HFFc6 (cell line): ENCODE data around the gene ADGRG6. TPM values are rescaled to one million over a fixed set of nuclear protein-coding genes. Genes with fewer than 3 reads are reported as not detected.
"Not testable (repeated sequence)": the region's sequence is repeated elsewhere in the genome, so short reads cannot be mapped to it uniquely, and the experiment has no call there.

Experiments
- DNase-seq: peaks from one replicate; pipeline ENCODE4 v3.0.0-alpha.2; 2018
- H3K27ac Mint-ChIP-seq: 2 replicates; pipeline ENCODE4 v1.8.0; 2020; ENCODE audit warnings: mild to moderate bottlenecking, mixed read lengths
- H3K27me3 Mint-ChIP-seq: 2 replicates; pipeline ENCODE4 v1.8.0; 2021; ENCODE audit warnings: mild to moderate bottlenecking, moderate library complexity, mixed read lengths; ENCODE audit not compliant: insufficient read depth
- H3K36me3 Mint-ChIP-seq: 2 replicates; pipeline ENCODE4 v1.8.0; 2021; ENCODE audit warnings: low read depth, mixed read lengths
- H3K4me1 Mint-ChIP-seq: 2 replicates; pipeline ENCODE4 v1.8.0; 2020; ENCODE audit warnings: low read depth, mixed read lengths
- H3K4me3 Mint-ChIP-seq: 2 replicates; pipeline ENCODE4 v1.8.0; 2020; ENCODE audit warnings: mild to moderate bottlenecking, moderate library complexity, mixed read lengths
- H3K9me3 Mint-ChIP-seq: 2 replicates; pipeline ENCODE4 v1.8.0; 2020; ENCODE audit warnings: mild to moderate bottlenecking, mixed read lengths
- total RNA-seq, 6 experiments: library from RNA; stranded (reverse); fragmentation: NEBNext Ultra II Directional; extraction: Animal tissue kit (Norgen Biotek cat#: 25700); gene quantifications; 2 replicates in 1 of 6; 3 replicates in 5 of 6; pipeline ENCODE4 v1.2.3, GENCODE V29; 2021
- TF ChIP-seq, protein P1 (sequence below): fragments of 200-600 bp; sonication (generic); IDR thresholded peaks from 2 replicates; pipeline ENCODE4 v1.5.0; 2021; ENCODE audit warnings: antibody characterized with exemption, mild to moderate bottlenecking

Gene ADGRG6
- total RNA-seq, 6 experiments from 2014 or later = 27.4 to 73.2 (median 29.7) TPM

DNA sequence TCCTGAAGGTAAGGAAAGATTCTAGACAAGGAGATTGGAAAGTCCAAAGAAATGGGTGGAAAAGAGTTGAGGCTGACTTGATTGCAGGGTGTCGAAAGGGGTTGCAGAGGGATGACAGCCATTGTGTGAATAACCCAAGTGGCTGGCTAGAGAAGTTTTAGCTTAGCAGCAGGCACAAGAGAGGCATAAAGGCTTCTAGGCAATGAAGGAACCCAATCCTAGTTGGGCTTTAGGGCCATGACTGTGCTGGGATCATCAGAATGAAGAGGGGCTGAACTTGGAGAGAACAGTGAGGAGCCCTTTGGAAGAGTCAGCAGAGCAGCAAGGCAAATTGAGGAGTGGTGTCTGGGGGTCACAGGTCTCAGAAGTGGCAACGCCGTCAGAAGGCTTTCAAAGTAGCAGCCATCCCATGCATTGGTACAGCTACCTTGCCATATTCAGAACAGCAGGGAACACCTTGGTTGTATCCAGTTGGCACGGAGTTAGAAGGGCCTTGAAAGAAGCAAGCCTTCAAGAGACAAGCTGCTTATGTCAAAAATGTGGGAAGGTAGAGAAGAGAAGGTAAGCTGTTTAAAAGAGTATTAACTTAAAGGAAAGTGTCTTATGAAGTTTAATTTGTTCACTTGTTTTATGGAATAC, 146.4 kb downstream of the ADGRG6 start:
- H3K27me3 Mint-ChIP-seq = peaks cover 2% of the 10 kb centered on the region
- H3K4me3 Mint-ChIP-seq = no peak overlapping the region
- TF ChIP-seq, protein P1, sequence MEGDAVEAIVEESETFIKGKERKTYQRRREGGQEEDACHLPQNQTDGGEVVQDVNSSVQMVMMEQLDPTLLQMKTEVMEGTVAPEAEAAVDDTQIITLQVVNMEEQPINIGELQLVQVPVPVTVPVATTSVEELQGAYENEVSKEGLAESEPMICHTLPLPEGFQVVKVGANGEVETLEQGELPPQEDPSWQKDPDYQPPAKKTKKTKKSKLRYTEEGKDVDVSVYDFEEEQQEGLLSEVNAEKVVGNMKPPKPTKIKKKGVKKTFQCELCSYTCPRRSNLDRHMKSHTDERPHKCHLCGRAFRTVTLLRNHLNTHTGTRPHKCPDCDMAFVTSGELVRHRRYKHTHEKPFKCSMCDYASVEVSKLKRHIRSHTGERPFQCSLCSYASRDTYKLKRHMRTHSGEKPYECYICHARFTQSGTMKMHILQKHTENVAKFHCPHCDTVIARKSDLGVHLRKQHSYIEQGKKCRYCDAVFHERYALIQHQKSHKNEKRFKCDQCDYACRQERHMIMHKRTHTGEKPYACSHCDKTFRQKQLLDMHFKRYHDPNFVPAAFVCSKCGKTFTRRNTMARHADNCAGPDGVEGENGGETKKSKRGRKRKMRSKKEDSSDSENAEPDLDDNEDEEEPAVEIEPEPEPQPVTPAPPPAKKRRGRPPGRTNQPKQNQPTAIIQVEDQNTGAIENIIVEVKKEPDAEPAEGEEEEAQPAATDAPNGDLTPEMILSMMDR = no peak
- peaks cover 31% of the 10 kb centered on the region for H3K36me3 Mint-ChIP-seq
- H3K9me3 Mint-ChIP-seq = no peaks in the 10 kb centered on the region
- H3K4me1 Mint-ChIP-seq = peaks cover 23% of the 10 kb centered on the region
- DNase-seq = no peak
- H3K27ac Mint-ChIP-seq = no peak overlapping the region

- not testable (repeated sequence) for H3K4me1 Mint-ChIP-seq, H3K27ac Mint-ChIP-seq, H3K27me3 Mint-ChIP-seq
These were observed 149.0 kb downstream of the ADGRG6 start for GRCh38 chr6:142450856-142451255.

DNA sequence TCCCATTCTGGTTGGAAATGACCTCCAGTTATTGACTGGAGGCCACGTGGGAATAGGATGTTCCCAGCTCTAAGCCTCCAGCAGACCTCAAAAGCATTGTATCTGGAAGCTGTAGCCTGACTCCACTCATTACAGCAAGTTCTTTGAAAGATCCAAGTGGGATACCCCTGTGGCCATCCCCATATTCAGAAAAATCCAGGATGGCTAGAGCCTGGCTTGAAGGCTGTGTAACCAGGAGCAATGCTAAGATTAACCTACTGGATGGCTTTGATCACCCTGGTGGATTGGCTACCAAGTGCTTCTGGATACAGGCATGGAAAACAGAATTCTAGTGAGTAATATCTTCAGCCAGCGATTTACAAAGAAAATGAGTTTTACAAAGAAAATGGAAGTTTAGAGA, 151.2 kb downstream of the ADGRG6 start:
- Mint-ChIP-seq H3K9me3 (no peaks in the 10 kb centered on the region), H3K27ac (no peak overlapping the region), H3K27me3 (peaks cover 2% of the 10 kb centered on the region; the same call in 1 of the 2 replicates), H3K36me3 (peaks cover 27% of the 10 kb centered on the region), H3K4me1 (0 out of 2 replicates have a peak, but pooled peaks cover 5% of the 10 kb centered on the region), H3K4me3 (no peak overlapping the region)
- TF ChIP-seq, protein P1 = no peak
- DNase-seq = no peak

More at GRCh38 chr6:142450856-142451255, 149.0 kb downstream of the ADGRG6 start:
- H3K4me3 Mint-ChIP-seq, DNase-seq, H3K9me3 Mint-ChIP-seq: not testable (repeated sequence)
- peaks cover 31% of the 10 kb centered on the region for H3K36me3 Mint-ChIP-seq

- Mint-ChIP-seq H3K36me3 (peaks cover 19% of the 10 kb centered on the region), H3K4me1 (peaks cover 10% of the 10 kb centered on the region)
- H3K27me3 Mint-ChIP-seq, H3K9me3 Mint-ChIP-seq, H3K27ac Mint-ChIP-seq, DNase-seq, H3K4me3 Mint-ChIP-seq: not testable (repeated sequence)
These were observed 152.4 kb downstream of the ADGRG6 start for GRCh38 chr6:142454196-142454595.

DNA sequence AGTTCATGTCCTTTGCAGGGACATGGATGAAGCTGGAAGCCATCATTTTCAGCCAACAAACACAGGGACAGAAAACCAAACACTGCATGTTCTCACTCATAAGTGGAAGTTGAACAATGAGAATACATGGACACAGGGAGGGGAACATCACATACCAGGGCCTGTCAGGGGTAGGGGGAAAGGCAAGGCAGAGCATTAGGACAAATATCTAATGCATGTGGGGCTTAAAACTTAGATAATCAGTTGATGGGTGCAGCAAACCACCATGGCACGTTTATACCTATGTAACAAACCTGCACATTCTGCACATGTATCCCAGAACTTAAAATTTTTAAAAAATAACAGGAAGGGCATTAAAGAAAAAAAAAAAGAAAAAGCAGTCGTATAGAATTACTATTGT, 153.0 kb downstream of the ADGRG6 start:
- H3K4me3 Mint-ChIP-seq, H3K27me3 Mint-ChIP-seq, DNase-seq, H3K9me3 Mint-ChIP-seq, H3K27ac Mint-ChIP-seq: not testable (repeated sequence)
- H3K4me1 Mint-ChIP-seq = peaks cover 13% of the 10 kb centered on the region
- H3K36me3 Mint-ChIP-seq = peaks cover 19% of the 10 kb centered on the region

DNA sequence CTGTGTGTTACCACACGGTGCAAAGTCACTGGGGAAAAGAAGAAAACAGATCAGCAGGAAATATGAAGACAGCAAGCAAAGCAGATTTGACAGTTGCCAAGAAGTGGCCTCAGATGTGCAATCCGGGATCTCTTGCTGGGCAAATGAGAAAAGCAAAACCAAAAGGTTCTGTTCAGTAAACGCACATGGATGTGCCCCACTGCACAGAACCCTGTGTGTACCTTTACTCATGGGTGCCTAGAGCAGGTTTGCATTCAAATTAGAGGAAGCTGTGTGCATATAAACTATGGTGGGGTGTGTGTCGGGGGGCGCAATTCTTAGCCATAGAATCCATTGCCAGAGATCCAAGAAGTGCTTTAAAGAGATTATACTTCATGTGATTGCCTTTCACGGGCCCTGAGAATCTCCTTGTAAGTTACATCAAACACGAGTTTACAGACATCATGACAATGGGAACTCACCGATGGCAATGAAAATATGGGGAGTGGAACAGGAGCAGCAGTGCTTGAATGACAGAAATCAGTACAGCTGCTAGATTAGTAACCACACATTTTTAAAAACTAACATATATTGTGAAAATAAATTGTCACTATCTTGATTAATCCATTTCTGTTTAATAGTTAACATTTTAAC, 154.3 kb downstream of the ADGRG6 start:
- no peaks in the 10 kb centered on the region for H3K9me3 Mint-ChIP-seq
- no peak for DNase-seq
- peaks cover 12% of the 10 kb centered on the region; the same call in 1 of the 2 replicates for H3K36me3 Mint-ChIP-seq

More for the DNA sequence above, 154.3 kb downstream of the ADGRG6 start:
- Mint-ChIP-seq H3K27me3 (no peaks in the 10 kb centered on the region), H3K27ac (no peak overlapping the region), H3K4me1 (peaks cover 13% of the 10 kb centered on the region), H3K4me3 (no peak overlapping the region)
- TF ChIP-seq, protein P1 = no peak
